Measurements from ENCODE around the gene ALKBH4.
A peak's percentile ranks its signal among the peaks of the same experiment; 100 is the strongest.

DNA sequence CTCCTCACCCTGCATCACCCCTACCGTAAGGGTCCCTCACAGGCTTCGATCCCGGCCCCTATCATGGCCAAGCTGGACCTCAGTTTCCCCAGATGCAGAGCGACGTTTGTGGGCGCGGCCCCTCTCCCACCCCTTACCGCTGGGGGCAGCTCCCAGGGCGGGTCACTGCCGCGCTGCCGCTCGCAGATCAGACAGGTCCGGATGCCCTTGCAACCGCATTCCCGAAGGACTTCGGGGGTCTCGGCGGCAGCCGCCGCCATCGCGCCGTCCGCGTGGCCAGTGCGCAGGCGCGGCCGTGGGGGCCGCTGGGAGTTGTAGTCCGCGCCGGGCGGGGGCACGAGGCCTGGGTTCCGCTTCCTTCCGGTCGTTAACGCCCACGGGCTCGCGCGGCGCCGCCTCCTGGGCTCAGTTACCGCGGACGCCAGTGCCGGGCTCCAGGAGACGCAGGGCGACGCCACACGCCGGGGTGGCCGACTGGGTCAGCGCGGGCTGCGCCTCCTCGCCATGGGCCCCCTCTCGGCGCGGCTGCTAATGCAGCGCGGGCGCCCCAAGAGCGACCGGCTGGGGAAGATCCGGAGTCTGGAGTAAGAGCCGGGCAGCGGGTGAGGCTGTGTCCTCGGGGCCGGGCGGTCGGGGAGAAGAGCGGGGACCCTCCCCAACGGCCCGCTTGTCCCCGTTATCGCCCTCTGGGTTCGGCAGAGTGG, at the start of gene ALKBH4, which contains the start of gene LRWD1:
- TF ChIP-seq CTCF (IDR thresholded peaks at IDR 0.05) (peak; percentile 2 to 42 (median 26)), POLR2A (IDR thresholded peaks at IDR 0.05) (peak; percentile 38 to 75)
